GM21529 (cell line): Measurements from ENCODE around the gene CHST8.
"Not testable (repeated sequence)": the region's sequence is repeated elsewhere in the genome, so short reads cannot be mapped to it uniquely, and the experiment has no call there.

Experiments
- ATAC-seq: cut with Tn5 transposase; IDR thresholded peaks from one replicate; pipeline ENCODE4 v1.9.1; 2021; ENCODE audit not compliant: unreplicated experiment

The CHST8 gene

DNA sequence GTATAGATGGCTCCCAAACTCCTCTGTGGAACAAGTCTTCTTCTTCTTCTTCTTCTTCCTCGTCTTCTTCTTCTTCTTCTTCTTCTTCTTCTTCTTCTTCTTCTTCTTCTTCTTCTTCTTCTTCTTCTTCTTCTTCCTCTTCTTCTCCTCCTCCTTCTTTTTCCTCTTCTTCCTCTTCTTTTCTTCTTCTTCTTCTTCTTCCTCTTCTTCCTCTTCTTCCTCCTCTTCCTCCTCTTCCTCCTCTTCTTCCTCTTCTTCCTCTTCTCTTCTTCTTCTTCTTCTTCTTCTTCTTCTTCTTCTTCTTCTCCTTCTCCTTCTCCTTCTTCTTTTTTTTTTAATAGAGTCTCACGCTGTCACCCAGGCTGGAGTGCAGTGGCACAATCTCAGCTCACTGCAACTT lies 3.4 kb upstream of the CHST8 start:
- ATAC-seq, result not testable (repeated sequence)

DNA sequence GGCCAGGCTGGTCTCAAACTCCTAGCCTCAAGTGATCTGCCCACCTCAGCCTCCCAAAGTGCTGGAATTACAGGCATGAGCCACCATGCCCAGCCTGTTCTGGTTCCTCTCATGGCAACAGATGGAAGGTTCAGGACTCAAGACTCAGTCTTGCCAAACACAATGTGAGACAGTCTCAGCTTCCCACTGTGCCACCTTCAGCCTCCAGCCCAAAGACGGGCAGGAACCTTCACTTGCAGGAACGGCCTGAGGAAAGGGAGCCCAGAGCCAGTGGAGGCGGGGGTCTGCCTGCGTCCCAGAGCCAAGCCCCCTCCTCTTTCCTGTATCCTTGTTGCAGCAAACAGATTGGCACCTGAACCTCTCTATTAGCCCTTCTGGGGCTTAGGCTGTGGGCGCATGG lies 2.9 kb upstream of the CHST8 start:
- no peak for ATAC-seq

DNA sequence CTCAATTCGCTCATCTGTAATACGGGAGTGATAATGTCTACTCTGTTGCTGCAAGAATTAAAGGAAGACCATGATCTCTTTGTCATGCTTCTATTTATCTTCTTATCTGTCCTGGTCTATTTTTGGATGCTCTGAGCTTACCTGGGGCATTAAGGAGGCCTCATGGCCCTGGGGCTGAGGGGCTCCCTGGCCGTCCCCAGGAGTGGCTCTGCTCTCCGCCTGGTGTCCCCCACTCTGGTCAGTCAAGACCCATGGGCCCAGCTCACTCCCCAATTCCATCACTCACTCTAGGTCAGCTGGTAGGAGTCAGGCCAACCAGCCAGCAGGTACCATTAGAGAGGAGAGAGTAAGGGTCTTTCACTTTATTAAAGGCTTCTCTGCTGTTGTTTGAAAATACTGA lies 1.1 kb upstream of the CHST8 start:
- ATAC-seq, result no peak

DNA sequence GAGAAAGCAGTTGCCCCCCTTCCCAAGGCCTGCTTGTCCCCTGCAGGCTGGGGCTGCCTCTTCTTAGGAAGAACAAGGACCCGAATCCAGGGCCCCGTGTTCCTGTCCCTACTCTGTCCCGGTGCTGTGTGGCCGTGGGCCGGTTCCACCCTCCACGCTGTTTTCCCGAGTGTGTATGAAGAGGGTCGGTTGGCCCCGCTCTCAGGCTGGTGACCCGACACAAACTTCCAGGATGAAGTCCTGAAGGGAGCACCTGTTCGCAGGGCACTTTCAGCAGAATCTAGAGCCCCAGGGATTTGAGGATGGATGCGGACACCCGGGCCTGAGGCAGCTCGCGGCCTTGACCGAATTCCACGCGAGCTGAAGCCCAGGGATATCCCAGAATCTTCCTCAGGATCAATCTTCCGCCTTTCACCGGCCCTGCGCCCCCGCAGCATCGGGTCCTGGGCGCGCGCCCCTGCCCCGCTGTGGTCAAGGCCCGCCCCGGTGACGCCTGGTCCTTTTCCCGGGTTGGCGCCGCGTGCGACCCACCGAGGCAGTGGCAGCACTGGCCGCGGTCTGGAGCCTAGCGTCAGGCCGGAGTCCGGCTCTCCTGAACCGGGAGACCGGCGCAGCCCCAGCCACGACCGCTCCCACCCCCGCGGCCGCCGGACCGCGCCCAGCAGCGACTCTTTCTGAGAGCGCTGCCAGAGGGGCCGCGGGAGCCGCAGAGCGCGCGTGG lies 528 bp upstream of the CHST8 start:
- no peak for ATAC-seq

DNA sequence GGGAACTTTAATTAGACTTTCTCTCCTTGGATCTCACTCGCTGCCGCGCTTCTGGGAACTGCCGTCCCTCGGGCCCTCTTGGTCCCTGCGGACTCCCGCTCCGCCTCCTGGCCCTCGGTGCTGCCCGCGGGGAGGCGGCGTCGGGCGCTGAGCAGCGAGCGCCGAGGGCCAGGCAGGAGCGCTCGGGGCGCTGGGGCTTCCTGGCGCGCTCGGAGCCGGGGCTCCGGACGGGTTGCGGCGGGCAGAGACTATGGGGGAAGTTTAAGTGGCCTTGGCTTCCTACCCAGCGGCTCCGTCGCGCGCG lies 704 bp downstream of the CHST8 start:
- no peak for ATAC-seq

DNA sequence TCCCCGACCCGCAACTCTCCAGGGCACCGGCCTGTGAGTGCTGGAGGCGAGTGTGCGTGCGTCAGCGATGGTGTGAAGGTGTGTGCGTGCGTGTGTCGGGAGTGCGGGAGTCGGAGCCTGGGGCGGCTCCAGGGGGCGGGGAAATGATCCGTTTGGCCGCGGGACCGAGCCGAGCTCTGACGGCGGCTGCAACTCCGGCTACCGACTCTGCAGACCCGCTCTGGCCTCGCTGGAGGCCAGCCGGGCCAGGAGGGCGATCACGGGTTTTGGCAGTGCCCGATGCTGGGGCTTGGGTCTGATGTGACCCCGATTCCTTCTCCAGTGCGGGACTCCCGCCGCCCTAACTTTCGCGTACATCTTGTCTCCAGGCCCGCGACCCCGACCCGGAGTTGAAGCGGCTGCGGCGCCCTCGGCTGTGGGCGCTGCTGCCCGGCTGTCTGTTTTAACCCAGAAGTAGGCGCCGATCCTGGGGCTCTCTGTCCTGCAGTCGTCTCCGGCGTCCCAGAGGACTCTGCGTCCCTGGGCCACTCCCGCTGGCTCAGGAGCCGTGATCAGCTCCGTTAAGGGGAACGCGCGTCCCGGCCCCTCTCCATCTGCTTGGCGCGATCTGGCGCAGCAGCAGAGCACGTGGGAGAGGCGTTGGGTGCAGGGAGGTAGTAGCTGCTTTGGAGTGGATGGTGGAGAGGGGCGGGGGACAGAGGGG lies 1.2 kb downstream of the CHST8 start:
- no peak for ATAC-seq

DNA sequence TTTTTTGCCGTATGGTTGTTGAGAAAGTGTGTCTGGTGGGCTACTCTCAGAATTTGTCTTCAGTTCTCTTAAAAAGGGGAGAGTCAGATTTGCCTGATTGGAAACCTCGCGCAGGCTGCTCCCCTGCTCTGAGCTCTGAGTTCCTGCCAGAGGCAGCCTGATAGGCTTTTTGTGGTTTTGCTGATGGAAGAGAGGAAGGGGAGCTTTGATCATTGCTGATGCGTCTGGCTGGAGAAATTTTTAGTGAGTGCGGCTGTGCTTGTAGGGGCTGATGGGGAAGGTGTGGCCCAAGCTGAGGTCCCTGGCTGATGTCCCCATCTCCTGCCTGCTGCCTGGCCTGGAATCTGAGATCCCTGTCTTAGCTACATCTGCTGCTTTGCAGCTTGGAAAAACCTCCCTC lies 2.8 kb downstream of the CHST8 start:
- ATAC-seq, result no peak

DNA sequence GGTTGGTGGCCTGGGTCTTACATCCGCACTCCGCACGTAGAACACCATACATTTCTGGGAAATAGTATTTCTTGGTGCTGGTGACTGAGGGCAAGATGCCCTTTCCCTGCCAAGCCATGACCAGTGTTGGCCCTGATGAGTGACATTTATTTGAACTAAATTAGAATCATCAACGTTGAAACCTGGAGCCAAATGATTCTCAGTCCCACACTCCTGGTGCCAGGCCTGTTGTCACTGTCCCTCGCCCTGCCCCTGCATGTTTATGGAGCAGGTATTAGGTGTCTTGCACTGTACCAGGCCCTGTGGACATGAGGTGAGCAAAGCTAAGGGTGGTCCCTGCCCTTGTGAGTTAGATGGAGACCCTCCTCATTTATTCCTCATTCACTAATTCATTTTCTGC lies 5.8 kb downstream of the CHST8 start:
- ATAC-seq, result no peak

DNA sequence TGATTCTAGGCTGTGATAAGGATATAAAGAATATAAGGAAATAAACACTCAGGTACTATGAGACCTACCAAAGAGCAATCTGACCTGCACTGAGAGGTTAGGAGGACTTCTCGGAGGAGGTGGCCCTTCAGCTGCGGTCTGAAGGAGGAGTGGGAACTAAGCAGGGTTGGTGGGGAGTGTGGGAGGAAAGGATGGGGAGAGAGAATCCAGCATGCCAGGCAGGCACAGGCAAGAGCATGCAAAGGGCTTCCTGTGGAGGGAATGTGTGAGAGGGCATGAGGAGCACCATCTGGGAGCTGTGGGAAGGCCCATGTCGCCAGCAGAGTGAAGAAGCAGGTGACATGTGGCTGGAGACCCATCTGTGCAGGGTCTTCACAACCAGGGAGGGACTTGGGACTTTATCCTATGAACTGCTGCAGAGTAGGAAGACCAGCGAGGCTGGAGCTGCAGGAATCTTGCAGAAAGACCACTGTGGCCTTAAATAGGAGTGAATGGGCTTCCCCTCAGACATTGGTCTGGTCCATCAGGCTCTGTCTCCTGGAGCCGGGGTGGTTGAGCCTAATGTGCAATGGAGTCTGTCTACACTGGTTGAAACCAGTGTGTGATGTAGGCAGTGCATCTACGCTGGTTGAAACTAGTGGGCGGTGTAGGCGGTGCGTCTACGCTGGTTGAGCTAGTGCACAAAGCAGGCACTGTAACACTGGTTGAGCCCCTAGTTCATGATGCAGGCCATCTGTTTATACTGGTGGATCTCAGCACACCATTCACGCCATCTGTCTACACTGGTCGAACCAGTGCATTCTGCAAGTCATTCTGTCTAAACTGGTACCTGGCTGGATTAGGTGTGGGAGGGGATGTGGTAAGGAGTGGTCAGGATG lies 6.4 kb downstream of the CHST8 start:
- ATAC-seq, result no peak

DNA sequence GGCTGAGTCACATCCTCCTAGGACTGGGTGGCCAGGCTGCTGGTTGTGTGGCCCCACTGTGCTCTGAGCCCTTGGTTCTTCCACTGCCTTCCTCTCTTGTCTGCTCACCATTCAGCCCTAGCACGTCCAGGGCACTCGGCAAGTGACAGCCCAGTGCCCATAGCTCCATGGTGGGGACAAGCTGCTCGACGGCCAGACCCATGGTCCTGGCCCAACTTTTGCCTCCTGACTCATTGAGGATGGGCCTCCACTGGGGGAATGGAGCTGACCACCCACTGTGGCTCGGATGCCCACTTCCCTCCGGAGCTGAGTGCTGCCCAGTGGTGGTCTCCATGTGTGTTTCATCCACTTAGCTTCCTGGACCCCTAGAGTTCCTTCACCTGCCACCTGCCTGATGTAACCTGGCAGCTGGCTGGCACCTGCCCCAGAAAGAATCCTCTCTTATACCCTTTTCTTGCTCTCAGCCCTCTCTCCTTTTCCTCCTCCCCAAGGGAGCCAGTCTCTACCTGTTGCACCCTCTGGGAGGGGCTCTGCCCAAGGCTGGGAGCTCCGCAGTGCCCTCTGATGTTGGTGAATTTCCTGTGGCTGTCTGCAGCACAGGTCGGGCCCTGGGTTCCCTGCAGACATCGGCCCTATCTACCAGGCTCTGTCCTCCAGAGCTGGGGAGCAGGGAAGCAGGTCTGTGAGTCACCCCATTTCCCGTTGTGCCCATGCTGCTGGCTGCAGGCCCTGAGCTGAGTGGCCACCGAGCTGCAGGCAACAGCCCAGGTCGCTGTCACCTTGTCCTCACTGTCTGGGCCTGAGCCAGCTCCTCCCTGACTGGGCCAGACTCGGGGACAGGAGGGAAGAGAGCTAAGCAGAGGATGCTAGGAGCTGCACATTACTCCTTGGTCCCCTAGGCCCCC lies 7.4 kb downstream of the CHST8 start:
- ATAC-seq, result no peak

DNA sequence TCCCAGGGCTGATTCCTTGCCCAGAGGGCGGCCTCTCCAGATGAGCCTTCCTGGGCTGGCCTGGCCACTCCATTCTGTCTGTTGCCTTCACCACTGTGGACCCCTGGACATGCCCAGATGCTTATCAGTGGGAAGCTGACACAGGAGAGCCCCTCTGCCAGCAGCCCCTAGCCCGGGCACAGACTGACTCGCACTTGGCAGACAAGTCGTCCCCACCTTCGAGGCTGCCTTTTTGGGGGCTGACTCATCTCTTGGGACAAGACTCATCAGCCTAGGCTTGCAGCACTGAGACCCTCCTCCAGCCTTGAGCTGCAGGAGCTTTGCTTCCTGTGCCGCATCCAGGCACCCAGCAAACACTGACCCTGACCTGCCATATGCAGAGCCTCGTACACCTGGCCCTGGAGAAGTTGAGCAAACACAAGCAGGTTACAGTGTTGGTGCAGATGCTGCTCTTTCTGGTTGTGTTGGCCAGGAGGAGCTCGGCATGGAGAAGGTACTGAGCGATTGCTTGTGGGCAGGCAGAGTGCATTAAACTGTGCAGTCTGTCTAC lies 8.1 kb downstream of the CHST8 start:
- no peak for ATAC-seq

DNA sequence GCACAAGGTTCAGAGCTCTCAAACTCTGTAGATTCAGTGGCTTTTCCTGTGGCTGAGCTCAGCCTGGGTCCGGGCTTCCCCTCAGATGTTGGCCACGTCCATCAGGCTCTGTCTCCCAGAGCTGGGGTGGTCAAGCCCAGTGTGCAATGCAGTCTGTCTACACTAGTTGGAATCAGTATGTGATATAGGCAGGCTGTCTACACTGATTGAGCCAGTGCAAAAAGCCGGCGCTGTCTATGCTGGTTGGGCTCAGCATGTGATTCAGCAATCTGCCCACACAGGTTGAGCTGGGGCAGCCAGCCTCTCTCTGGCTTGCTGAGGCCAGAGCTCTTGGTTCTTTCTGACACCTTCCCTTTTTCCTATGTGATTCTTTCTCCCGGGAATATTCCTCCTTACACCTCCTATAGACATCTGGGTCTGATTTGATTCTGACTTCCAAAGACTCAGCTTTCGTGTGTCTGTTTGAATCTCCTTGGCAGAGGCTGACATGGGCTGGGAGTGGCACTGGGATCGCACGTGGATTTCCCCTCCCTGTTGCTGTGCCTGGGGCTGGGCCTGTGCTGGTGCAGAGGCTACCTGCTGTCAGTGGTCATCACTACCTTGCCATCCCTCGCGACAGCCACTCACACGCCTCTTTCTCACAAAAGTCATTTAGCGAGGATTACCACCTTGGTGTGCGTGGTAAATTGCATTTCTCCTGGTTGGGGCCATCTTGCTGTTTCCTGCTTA lies 9.3 kb downstream of the CHST8 start:
- ATAC-seq, result no peak

DNA sequence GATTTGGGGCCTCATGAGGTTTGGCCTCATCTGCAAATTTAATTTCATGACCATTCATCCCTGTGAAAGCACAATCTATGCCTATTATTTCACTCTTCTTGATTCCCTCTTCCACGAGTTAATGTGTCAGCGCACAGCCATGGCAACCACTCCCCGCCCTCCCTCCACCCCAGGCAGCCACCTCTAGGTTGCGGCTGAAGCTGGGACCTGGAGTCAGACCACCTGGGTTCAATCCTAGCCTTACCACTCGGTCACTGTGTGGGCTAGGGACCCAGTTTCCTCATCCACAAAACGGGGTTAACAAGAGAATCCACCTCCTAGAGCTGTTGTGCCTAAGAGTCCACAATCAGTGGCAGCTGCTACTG lies 9.8 kb downstream of the CHST8 start:
- no peak for ATAC-seq

DNA sequence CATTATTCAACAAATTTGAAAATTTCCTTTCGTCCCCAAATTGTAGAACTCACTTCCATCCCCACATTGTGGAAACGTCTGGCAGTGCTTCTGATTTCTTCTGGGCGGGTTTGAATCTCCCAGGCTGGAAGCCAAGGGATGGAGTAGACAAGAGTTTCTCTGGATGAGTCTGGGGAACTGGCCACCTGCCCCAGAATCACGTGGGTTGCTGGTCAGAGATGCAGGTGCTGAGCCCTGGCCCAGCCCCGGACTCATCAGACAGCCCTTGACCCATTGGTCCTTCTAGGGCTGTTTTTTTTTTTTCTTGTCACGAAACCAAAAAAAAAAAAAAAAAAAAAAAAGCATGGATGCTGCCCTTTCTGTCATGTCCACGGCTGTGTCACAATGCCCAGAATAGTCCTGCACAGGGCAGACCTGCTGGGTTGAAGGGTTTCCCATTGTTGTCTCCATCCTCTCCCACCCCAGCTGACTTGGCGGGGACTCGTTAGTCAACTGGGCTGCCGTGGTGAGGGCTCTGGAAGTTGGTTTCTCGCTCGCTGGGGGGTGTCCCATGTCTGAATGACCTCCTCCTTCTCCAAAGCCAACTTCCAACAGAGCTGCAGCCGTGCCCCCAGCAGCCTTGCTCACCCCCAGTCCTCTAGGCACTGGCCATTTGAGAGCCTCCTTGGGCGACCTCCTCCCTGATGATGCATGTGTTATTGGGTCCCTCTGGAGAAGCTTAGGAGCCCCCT lies 12.8 kb downstream of the CHST8 start:
- no peak for ATAC-seq

DNA sequence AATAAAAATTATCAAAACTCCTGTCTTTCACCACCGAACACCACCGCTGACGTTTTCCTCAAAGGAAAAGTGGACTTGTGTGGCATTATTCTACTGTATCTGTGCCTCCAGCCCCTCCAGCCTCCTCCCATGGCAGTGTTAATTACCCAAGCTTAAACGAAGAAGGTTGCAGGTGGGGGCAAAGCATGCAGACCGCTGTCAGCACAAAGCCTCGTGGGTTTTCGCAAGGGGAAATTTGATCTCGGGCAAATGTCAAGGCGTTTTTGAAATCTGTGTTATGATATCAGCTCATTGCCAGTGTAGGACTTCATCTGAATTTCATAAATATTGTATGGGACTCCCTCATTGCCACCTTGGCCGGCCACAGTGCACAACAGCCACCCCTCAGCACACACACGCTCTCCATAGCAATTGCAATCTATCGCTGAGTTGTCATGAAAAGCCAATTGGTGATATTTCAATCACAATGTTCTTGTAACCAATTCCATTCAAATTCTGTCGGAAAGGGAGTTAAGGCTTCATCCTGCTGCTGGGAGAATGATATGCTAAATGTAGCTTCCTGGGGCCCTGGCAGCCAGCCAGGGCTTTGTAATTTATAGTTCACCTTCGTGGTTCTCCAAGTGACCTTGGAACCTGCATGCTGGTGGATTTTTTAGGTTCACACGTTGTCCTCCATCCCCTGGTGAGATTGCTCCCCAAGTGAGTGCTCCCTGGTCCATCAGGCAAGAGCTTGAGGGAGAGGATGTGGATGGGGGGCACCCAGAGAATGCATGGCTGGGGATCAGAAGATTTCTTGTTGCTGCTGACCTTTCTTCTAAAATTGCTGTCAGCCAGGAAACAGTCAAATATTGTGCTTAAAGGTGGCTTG lies 16.6 kb downstream of the CHST8 start:
- ATAC-seq, result no peak

DNA sequence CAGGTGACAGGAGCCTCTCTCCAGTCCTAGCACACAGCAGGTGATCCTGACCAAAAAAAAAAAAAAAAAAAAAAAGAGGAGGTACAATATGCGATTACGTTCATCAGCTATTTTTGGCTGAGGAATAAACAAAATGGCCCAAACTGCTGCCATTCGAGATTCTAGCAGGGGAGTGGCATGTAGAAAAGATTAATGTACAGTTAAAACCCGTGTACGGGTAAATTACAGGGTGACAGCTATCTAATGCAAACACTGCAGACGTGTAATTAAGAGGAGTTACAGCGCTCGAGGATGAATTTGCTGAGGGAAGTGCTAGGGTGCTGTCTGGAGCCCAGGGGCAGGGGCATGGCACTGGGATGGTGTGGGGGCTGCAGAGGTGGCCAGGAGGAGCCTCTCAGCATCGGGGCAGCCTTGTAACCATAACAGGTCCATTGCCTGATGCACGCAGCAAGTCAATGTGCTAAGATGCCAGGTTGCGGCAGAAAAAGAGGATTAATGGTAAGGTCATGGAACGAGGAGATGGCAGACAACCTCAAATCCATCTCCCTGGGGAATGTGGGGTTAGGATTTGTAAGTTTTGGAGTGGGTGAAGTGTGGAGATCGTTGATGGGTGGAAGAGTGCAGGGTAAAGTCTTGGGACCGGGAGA lies 17.4 kb downstream of the CHST8 start:
- ATAC-seq, result no peak

DNA sequence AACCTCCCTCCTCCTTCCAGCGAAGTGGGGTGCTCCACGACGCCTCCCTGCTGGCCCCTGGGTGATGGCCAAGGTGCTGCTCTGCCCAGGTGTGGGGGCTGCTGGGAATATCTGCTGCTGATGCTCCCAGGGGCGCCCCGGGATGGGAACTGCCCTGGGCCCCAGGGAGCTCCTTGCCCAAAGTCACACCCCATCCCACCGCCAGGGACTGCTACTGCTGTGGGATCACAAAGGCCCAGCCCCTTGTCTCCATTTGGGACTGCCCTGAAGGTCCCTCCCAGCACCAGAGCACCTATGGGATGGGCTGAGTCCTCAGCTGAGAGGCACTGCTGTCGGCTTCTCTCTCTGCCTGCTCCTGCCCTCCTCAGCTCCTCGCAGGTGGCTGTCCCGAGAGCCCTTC lies 19.0 kb downstream of the CHST8 start:
- no peak for ATAC-seq

DNA sequence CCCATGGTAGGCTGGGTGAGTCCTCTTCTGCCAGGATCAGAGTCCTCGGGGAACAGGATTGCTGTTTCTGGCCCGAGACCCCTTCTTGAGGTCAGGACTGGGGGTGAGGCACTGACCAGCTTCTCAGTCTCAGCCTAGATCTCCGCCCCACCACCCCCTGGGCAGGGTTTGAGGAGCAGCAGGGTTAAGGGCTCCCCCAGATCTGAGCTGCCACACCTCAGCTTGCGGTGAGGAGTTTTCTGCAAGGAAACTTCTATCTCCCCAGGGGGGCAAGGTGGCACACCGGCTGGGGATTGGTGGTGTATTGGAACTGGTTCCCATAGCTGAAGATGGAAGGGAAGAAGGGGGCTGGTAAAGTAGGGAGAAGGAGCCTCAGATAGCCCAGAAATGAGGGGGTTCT lies 19.5 kb downstream of the CHST8 start:
- no peak for ATAC-seq
